H9 (cell line): Measurements from ENCODE around the gene GSTP1. TPM values are rescaled to one million over a fixed set of nuclear protein-coding genes. Genes with fewer than 3 reads are reported as not detected.

Experiments
- DNase-seq: peaks from one replicate; pipeline ENCODE4 v3.0.0-alpha.2; 2017
- H2AFZ ChIP-seq: one replicate; pipeline ENCODE4 v1.6.1; 2013; ENCODE audit warnings: mild to moderate bottlenecking, low read length, control low read depth, moderate library complexity
- H2AK5ac ChIP-seq: 2 replicates; pipeline ENCODE4 v1.6.1; 2013; ENCODE audit warnings: low read length, control low read depth, mixed read lengths; ENCODE audit not compliant: insufficient read length
- H2BK120ac ChIP-seq: one replicate; pipeline ENCODE4 v1.6.1; 2013; ENCODE audit warnings: low read depth, mild to moderate bottlenecking, low read length, control low read depth, inconsistent platforms; ENCODE audit not compliant: poor library complexity, severe bottlenecking
- H2BK12ac ChIP-seq: 2 replicates; pipeline ENCODE4 v1.6.1; 2013; ENCODE audit warnings: low read length, control low read depth, mixed read lengths, low read depth; ENCODE audit not compliant: insufficient read length
- H2BK15ac ChIP-seq: 2 replicates; pipeline ENCODE4 v1.6.1; 2013; ENCODE audit warnings: low read depth, low read length, control low read depth
- H2BK20ac ChIP-seq: one replicate; pipeline ENCODE4 v1.6.1; 2013; ENCODE audit warnings: low read depth, mild to moderate bottlenecking, low read length, control low read depth, inconsistent platforms; ENCODE audit not compliant: poor library complexity, severe bottlenecking
- H2BK5ac ChIP-seq: 2 replicates; pipeline ENCODE4 v1.6.1; 2013; ENCODE audit warnings: low read length, control low read depth, mixed read lengths; ENCODE audit not compliant: insufficient read length
- H3K14ac ChIP-seq: 2 replicates; pipeline ENCODE4 v1.6.1; 2013; ENCODE audit warnings: low read length, control low read depth; ENCODE audit not compliant: insufficient read depth
- H3K18ac ChIP-seq: 2 replicates; pipeline ENCODE4 v1.6.1; 2013; ENCODE audit warnings: low read depth, mild to moderate bottlenecking, mixed read lengths, low read length, control low read depth; ENCODE audit not compliant: insufficient read length
- H3K23ac ChIP-seq: 2 replicates; pipeline ENCODE4 v1.6.1; 2013; ENCODE audit warnings: low read length, control low read depth, mixed read lengths, low read depth; ENCODE audit not compliant: insufficient read length
- H3K23me2 ChIP-seq: 2 replicates; pipeline ENCODE4 v1.6.1; 2013; ENCODE audit warnings: low read depth, mild to moderate bottlenecking, mixed read lengths, low read length, control low read depth; ENCODE audit not compliant: insufficient read length, poor library complexity, severe bottlenecking
- H3K27ac ChIP-seq: 2 replicates; pipeline ENCODE4 v1.5.1; 2013; ENCODE audit warnings: low read length, control low read depth, mixed read lengths, low read depth; ENCODE audit not compliant: insufficient read length
- H3K27me3 ChIP-seq: 2 replicates; pipeline ENCODE4 v1.6.1; 2013; ENCODE audit warnings: low read length, control low read depth, inconsistent platforms; ENCODE audit not compliant: insufficient read depth
- H3K4ac ChIP-seq: 2 replicates; pipeline ENCODE4 v1.6.1; 2013; ENCODE audit warnings: low read depth, mild to moderate bottlenecking, control low read depth, inconsistent platforms, low read length, moderate library complexity
- H3K4me1 ChIP-seq: 2 replicates; pipeline ENCODE4 v1.6.1; 2013; ENCODE audit warnings: low read length, control low read depth, inconsistent platforms; ENCODE audit not compliant: insufficient read depth
- H3K4me2 ChIP-seq: 2 replicates; pipeline ENCODE4 v1.6.1; 2013; ENCODE audit warnings: low read length, control low read depth, mixed read lengths; ENCODE audit not compliant: insufficient read length, insufficient read depth
- H3K56ac ChIP-seq: 2 replicates; pipeline ENCODE4 v1.6.1; 2013; ENCODE audit warnings: low read depth, mild to moderate bottlenecking, mixed read lengths, low read length, control low read depth; ENCODE audit not compliant: insufficient read length
- H3K79me1 ChIP-seq: 2 replicates; pipeline ENCODE4 v1.6.1; 2013; ENCODE audit warnings: low read depth, mild to moderate bottlenecking, moderate library complexity, low read length, control low read depth, inconsistent platforms; ENCODE audit not compliant: insufficient read depth, poor library complexity, severe bottlenecking
- H3K79me2 ChIP-seq: 2 replicates; pipeline ENCODE4 v1.6.1; 2013; ENCODE audit warnings: low read length, control low read depth, inconsistent platforms; ENCODE audit not compliant: insufficient read depth
- H3K9ac ChIP-seq: 2 replicates; pipeline ENCODE4 v1.6.1; 2013; ENCODE audit warnings: low read length, control low read depth, mixed read lengths; ENCODE audit not compliant: insufficient read length; ENCODE audit errors: extremely low read depth
- H3K9me3 ChIP-seq: one replicate; pipeline ENCODE4 v1.6.1; 2013; ENCODE audit warnings: low read depth, low read length, inconsistent platforms; ENCODE audit not compliant: control insufficient read depth
- H3T11ph ChIP-seq: one replicate; pipeline ENCODE4 v1.6.1; 2013; ENCODE audit warnings: mild to moderate bottlenecking, low read length, control low read depth, inconsistent platforms
- H4K20me1 ChIP-seq: one replicate; pipeline ENCODE4 v1.6.1; 2013; ENCODE audit not compliant: control insufficient read depth, insufficient read length, insufficient read depth
- H4K5ac ChIP-seq: 2 replicates; pipeline ENCODE4 v1.6.1; 2013; ENCODE audit warnings: low read depth, mild to moderate bottlenecking, mixed read lengths, low read length, control low read depth; ENCODE audit not compliant: insufficient read length
- H4K8ac ChIP-seq: replicated peaks from 2 replicates; pipeline ENCODE4 v1.6.1; 2013; ENCODE audit warnings: low read length, control low read depth, mixed read lengths, low read depth; ENCODE audit not compliant: insufficient read length
- H4K91ac ChIP-seq: 2 replicates; pipeline ENCODE4 v1.6.1; 2013; ENCODE audit warnings: low read depth, mild to moderate bottlenecking, moderate library complexity, mixed read lengths, low read length, control low read depth; ENCODE audit not compliant: insufficient read length
- H3K27ac Mint-ChIP-seq, 3 experiments: 2 replicates in 2 of 3; 3 replicates in 1 of 3; pipeline ENCODE4 v1.8.0; 2020 to 2021; ENCODE audit warnings: mixed read lengths in 3 of 3, mild to moderate bottlenecking in 1 of 3, moderate library complexity in 1 of 3
- H3K27me3 Mint-ChIP-seq: 2 replicates; pipeline ENCODE4 v1.8.0; 2021; ENCODE audit warnings: low read depth, mild to moderate bottlenecking, moderate library complexity, mixed read lengths
- H3K36me3 Mint-ChIP-seq, 3 experiments: 2 replicates in 2 of 3; 3 replicates in 1 of 3; pipeline ENCODE4 v1.8.0; 2020 to 2021; ENCODE audit warnings: low read depth in 3 of 3, mixed read lengths in 3 of 3; ENCODE audit not compliant: insufficient read depth in 1 of 3
- H3K4me1 Mint-ChIP-seq, 2 experiments: 2 replicates each; pipeline ENCODE4 v1.8.0; 2020; ENCODE audit warnings: mixed read lengths in 2 of 2
- H3K4me3 Mint-ChIP-seq, 2 experiments: 2 replicates in 1 of 2; 3 replicates in 1 of 2; pipeline ENCODE4 v1.8.0; 2020 to 2021; ENCODE audit warnings: mild to moderate bottlenecking in 2 of 2, mixed read lengths in 2 of 2, moderate library complexity in 1 of 2
- H3K9me3 Mint-ChIP-seq, 2 experiments: 2 replicates in 1 of 2; 3 replicates in 1 of 2; pipeline ENCODE4 v1.8.0; 2020; ENCODE audit warnings: mild to moderate bottlenecking in 2 of 2, mixed read lengths in 2 of 2, moderate library complexity in 1 of 2
- WGBS: extraction: QIAGEN DNeasy Blood & Tissue Kit; methylation state at CpG from one replicate; pipeline ENCODE4 v1.1.7; 2013; ENCODE audit warnings: missing lambda C conversion rate, low lambda C conversion rate, mixed read lengths; ENCODE audit not compliant: insufficient read length; ENCODE audit errors: extremely low coverage; 5-methylcytosine and 5-hydroxymethylcytosine counted together
- total RNA-seq: library from RNA; stranded (reverse); gene quantifications from 2 replicates; pipeline ENCODE4 v1.2.1, GENCODE V29; 2021
- TF ChIP-seq, protein P1 (sequence below): fragments of 200-600 bp; sonication (generic); conservative IDR thresholded peaks from 3 replicates; pipeline ENCODE4 v1.8.0; 2021; ENCODE audit warnings: antibody characterized with exemption, mild to moderate bottlenecking

The GSTP1 gene
- total RNA-seq, 1 experiment from 2014 or later, result 1,469 TPM

DNA sequence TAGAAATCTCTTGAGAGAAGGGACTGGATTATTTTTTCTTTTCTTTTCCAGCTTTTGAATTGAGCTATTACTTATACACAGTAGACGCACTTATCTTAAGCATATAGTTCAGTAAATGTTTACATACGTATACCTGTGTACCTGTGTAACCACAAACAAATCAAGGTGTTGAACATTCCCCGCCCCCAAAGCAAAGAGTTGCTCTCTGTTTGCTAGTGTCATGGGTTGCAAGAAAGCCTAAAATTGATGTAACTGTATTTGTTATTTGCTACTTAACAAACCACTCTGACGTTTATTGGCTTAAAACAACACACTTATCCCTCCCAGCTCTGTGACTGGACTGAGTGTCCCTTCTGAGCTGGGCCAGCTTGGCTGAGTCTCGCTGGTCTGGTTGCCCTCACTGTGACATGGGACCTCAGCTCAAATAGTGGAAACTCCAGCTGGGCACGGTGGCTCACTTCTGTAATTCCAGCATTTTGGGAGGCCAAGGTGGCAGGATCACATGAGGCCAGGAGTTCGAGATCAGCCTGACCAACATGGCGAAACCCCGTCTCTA lies 35.0 kb upstream of the GSTP1 start:
- no peak overlapping the region for H3K4me3 Mint-ChIP-seq
- no peak overlapping the region for H3K4ac ChIP-seq
- no peaks in the 10 kb centered on the region for H3K9me3 ChIP-seq
- no peak overlapping the region for H3K27ac ChIP-seq
- H4K20me1 ChIP-seq, result no peaks in the 10 kb centered on the region
- H4K91ac ChIP-seq, result no peak overlapping the region
- peaks cover 30% of the 10 kb centered on the region for H3K27me3 Mint-ChIP-seq
- H3K18ac ChIP-seq, result no peak overlapping the region
- H2BK20ac ChIP-seq, result no peak overlapping the region
- H3K79me2 ChIP-seq, result no peaks in the 10 kb centered on the region
- H3K14ac ChIP-seq, result no peak overlapping the region
- peaks cover 0 to 4% of the 10 kb centered on the region in 2 experiments; a peak in 2 of 4 replicates for H3K4me1 Mint-ChIP-seq
- H4K8ac ChIP-seq, result no peak overlapping the region
- no peaks in the 10 kb centered on the region for H3K79me1 ChIP-seq
- peaks cover 26 to 29% of the 10 kb centered on the region in 2 experiments for H3K9me3 Mint-ChIP-seq
- H3K4me2 ChIP-seq, result no peak overlapping the region
- H2AFZ ChIP-seq, result no peak overlapping the region
- TF ChIP-seq, protein P1, sequence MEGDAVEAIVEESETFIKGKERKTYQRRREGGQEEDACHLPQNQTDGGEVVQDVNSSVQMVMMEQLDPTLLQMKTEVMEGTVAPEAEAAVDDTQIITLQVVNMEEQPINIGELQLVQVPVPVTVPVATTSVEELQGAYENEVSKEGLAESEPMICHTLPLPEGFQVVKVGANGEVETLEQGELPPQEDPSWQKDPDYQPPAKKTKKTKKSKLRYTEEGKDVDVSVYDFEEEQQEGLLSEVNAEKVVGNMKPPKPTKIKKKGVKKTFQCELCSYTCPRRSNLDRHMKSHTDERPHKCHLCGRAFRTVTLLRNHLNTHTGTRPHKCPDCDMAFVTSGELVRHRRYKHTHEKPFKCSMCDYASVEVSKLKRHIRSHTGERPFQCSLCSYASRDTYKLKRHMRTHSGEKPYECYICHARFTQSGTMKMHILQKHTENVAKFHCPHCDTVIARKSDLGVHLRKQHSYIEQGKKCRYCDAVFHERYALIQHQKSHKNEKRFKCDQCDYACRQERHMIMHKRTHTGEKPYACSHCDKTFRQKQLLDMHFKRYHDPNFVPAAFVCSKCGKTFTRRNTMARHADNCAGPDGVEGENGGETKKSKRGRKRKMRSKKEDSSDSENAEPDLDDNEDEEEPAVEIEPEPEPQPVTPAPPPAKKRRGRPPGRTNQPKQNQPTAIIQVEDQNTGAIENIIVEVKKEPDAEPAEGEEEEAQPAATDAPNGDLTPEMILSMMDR, result no peak
- H2BK15ac ChIP-seq, result no peak overlapping the region
- H3K56ac ChIP-seq, result no peak overlapping the region
- DNase-seq, result no peak
- no peak overlapping the region for H2AK5ac ChIP-seq
- H3K4me1 ChIP-seq, result no peaks in the 10 kb centered on the region
- H3K36me3 Mint-ChIP-seq, result peaks cover 5 to 11% (median 8%) of the 10 kb centered on the region in 3 experiments
- no peak overlapping the region for H3T11ph ChIP-seq
- no CpG with 5 or more reads among the region's 9 CpGs for WGBS
- H3K23ac ChIP-seq, result no peak overlapping the region
- no peak overlapping the region for H2BK12ac ChIP-seq
- H2BK5ac ChIP-seq, result no peak overlapping the region
- no peak overlapping the region for H3K9ac ChIP-seq
- no peak overlapping the region for H4K5ac ChIP-seq
- no peak overlapping the region for H2BK120ac ChIP-seq
- H3K27me3 ChIP-seq, result no peaks in the 10 kb centered on the region
- H3K23me2 ChIP-seq, result no peaks in the 10 kb centered on the region
- no peak overlapping the region for H3K27ac Mint-ChIP-seq
